BJ (cell line): ENCODE data around the gene TXK. TPM values are rescaled to one million over a fixed set of nuclear protein-coding genes. Genes with fewer than 3 reads are reported as not detected.
A peak's percentile ranks its signal among the peaks of the same experiment; 100 is the strongest.
"Not testable (repeated sequence)": the region's sequence is repeated elsewhere in the genome, so short reads cannot be mapped to it uniquely, and the experiment has no call there.

Experiments used
- CTCF ChIA-PET: fragments of 350-600 bp; formaldehyde crosslinking; extraction: SDS; loops from one replicate; lab custom pipeline; 2021; ENCODE audit warnings: antibody characterized with exemption, inconsistent platforms; lab: Yijun Ruan, JAX
- POLR2A ChIA-PET: fragments of 300-600 bp; sonication (Branson Sonifier 250); formaldehyde crosslinking; extraction: SDS; loops from one replicate; lab custom pipeline; 2021; ENCODE audit warnings: antibody characterized with exemption; lab: Charles Lee
- DNase-seq: peaks from one replicate; pipeline ENCODE4 v3.0.0-alpha.2; 2011; ENCODE audit warnings: low read depth
- H3K27me3 ChIP-seq: 2 replicates; pipeline ENCODE4 v1.6.0; 2011; ENCODE audit warnings: low read length; ENCODE audit not compliant: control insufficient read depth, insufficient read depth
- H3K36me3 ChIP-seq: 2 replicates; pipeline ENCODE4 v1.5.1; 2011; ENCODE audit warnings: low read length; ENCODE audit not compliant: control insufficient read depth, insufficient read depth
- H3K4me3 ChIP-seq: 2 replicates; pipeline ENCODE4 v1.5.1; 2011; ENCODE audit warnings: low read depth, mild to moderate bottlenecking, control low read depth, low read length
- polyA plus RNA-seq: library from polyadenylated mRNA; depleted of rRNA; stranded (reverse); fragments of >200 nt; gene quantifications from 2 replicates; pipeline ENCODE4 v1.2.3, GENCODE V29; 2011
- TF ChIP-seq, protein P1 (sequence below): IDR thresholded peaks from 2 replicates; pipeline ENCODE4 v1.5.1; 2011; ENCODE audit warnings: low read depth, mild to moderate bottlenecking, control low read depth, inconsistent platforms, low read length, moderate library complexity; ENCODE audit not compliant: insufficient read depth

TXK gene
- polyA plus RNA-seq, 1 experiment = 0.10 TPM

DNA sequence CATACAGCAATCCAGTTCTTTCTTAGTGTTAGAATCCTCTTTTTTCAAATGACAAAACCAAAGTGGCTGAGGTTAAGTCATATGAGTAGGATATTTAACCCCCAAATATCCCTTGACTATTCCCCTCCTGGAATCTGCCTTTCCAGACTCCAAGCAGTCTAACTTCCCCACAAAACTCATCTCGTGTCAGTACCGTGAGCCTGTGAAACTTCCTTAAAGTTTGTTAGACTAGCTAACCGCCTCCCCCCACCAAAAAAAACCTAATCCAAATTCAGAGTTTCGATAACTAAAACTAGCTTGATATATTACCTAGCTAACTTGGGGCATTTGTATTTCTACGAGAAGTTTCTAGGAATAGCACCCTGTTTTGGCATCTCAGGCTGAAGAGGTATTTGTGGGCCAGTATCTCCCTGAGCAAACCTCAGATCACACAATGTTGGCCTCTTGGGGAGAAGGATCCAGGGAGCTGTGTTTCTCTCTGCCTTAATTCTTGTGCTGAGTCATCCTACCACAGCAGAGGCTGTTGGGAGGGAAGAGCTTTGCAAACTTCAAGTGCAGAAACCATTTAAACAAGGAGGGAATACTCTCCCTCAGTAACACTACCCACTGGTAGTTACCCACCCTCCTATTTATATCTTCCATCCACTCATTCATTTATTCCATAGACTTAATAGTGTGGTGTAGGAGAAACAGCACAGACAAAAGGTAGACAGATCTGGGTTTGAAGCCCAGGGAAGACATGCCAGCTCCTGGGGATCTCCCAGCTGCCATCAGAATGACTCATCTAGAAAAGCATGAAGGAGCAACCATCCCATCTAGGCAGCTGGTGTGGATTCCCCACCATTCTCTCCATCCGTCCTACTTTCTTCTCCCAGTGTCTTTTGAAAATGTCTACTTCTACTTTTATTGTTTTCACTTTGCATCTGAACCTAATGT, 39.3 kb upstream of the TXK start:
- CTCF ChIA-PET = interaction anchor here (0.6 to 1.2 kb wide), 2 partner anchors 34 to 572 kb away, joined by 3 to 5 read pairs; no protein-coding TSS in a partner anchor

DNA sequence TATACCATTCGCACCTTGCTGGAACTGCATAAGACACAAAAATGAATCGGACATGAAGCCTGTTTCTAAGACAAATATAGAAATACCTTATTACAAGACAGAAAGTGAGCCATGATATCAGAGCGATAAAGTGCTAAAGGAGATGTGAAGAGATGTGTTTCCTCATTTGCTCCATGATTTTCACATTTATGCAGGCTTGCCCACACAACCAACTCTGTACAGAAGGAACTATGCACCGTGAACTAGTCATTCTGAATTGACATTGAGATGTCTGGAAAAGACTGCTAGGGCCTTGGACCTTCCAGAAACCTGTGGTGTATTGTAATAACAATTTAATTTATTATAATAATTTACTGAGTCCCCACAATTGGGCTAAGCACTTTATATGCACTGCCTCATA, 38.6 kb upstream of the TXK start:
- ChIA-PET POLR2A (no interaction called here), CTCF (interaction anchor here (1.0 to 1.2 kb wide), 2 partner anchors 17 to 33 kb away, joined by 4 to 5 read pairs; no protein-coding TSS in a partner anchor)
- DNase-seq = no peak
- no peaks in the 10 kb centered on the region for H3K27me3 ChIP-seq
- no peak overlapping the region for H3K4me3 ChIP-seq
- no peaks in the 10 kb centered on the region for H3K36me3 ChIP-seq
- TF ChIP-seq, protein P1, sequence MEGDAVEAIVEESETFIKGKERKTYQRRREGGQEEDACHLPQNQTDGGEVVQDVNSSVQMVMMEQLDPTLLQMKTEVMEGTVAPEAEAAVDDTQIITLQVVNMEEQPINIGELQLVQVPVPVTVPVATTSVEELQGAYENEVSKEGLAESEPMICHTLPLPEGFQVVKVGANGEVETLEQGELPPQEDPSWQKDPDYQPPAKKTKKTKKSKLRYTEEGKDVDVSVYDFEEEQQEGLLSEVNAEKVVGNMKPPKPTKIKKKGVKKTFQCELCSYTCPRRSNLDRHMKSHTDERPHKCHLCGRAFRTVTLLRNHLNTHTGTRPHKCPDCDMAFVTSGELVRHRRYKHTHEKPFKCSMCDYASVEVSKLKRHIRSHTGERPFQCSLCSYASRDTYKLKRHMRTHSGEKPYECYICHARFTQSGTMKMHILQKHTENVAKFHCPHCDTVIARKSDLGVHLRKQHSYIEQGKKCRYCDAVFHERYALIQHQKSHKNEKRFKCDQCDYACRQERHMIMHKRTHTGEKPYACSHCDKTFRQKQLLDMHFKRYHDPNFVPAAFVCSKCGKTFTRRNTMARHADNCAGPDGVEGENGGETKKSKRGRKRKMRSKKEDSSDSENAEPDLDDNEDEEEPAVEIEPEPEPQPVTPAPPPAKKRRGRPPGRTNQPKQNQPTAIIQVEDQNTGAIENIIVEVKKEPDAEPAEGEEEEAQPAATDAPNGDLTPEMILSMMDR = no peak

More for the DNA sequence above, 39.3 kb upstream of the TXK start:
- TF ChIP-seq, protein P1 = no peak
- POLR2A ChIA-PET = no interaction called here
- H3K4me3 ChIP-seq = no peak overlapping the region
- peak; percentile 39 for DNase-seq
- no peaks in the 10 kb centered on the region for H3K36me3 ChIP-seq
- no peaks in the 10 kb centered on the region for H3K27me3 ChIP-seq

DNA sequence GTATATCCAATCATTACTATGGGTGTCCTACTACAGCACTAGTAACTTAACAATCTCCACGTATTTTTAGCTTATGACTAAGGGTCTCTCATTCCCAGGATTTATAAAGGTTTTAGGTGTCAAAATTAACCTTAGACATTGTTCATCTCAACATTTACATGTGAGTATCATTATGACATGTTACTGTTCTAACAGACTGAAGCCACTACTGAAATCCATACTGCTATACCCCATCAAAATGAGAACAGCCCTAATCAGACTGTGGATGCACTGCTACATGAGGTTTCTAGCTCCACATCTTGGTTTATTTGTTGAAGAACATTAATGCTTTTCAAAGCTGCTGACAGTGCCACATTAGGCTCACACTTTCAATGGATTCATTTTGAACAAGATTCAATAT, 35.6 kb upstream of the TXK start:
- CTCF ChIA-PET = interaction anchor here (0.6 kb wide), 1 partner anchor 500 kb away, joined by 3 read pairs; no protein-coding TSS in a partner anchor
- POLR2A ChIA-PET = no interaction called here
- no peak for DNase-seq

DNA sequence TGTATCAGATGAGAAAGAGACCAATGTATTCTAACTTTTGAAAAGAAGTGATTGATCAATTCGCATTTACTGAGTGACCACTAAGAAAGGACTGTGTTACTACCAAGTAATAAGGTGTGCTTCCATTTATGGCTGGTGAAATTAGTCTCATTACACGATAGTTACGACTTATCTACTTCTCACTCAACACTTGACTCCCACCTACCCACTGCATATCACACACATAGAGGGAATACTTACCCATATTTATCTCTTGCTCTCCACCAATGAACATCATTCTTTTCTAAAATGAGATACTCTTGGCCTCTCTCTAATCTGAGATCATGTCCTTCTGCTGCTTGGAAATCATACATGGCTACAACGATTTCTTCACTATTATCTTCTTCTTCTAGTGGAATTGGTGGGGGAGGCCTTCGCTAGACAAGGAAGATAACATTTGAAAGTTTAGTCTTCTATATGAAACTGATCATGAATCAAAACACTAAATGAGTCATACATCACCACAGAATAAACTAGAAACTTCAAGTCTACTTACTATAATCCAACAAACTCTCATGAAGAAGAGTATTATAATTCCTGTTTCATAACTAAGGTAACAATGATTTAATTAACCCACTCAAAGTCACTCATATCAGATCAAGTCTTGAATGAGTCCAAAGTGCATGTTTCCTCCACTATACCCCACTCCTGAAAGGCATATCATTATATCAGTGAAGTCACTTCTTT, 33.7 kb upstream of the TXK start:
- H3K4me3 ChIP-seq = no peak overlapping the region
- DNase-seq = no peak
- H3K27me3 ChIP-seq = no peaks in the 10 kb centered on the region
- POLR2A ChIA-PET = no interaction called here
- CTCF ChIA-PET = no interaction called here
- no peaks in the 10 kb centered on the region for H3K36me3 ChIP-seq
- TF ChIP-seq, protein P1 = no peak

More for the DNA sequence above, 35.6 kb upstream of the TXK start:
- TF ChIP-seq, protein P1 = no peak
- Histone ChIP-seq H3K36me3 (no peaks in the 10 kb centered on the region), H3K27me3 (no peaks in the 10 kb centered on the region), H3K4me3 (no peak overlapping the region)

DNA sequence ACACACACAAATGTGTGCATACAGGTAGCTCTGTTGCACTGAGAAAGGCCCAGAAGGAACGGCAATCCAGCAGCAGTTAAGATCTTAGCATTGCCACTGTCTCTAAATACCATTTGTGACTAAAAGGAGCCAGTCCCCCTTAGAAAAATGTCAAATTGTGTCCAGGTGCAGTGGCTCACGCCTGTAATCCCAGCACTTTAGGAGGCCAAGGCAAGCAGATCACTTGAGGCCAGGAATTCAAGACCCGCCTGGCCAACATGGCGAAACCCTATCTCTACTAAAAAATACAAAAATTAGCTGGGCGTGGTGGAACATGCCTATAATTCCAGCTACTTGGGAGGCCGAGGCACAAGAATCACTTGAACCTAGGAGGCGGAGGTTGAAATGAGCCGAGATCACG, 30.5 kb upstream of the TXK start:
- CTCF ChIA-PET, POLR2A ChIA-PET, H3K36me3 ChIP-seq, H3K4me3 ChIP-seq, H3K27me3 ChIP-seq, DNase-seq: not testable (repeated sequence)
